ENCODE measurements around the gene CRYAA.

CRYAA gene

GRCh38 chr21:43209575-43210453, 41.0 kb downstream of the CRYAA start:
- no peaks in the 10 kb centered on the region for H3K9me3 ChIP-seq (ENCODE audit: insufficient read depth, low read depth, low read length)
- no peak overlapping the region for H3K4me3 ChIP-seq (ENCODE audit: low read length)
- H3K36me3 ChIP-seq (ENCODE audit: insufficient read depth, low read depth, low read length), result no peaks in the 10 kb centered on the region
- no peaks in the 10 kb centered on the region for H3K4me1 ChIP-seq (ENCODE audit: insufficient read depth, low read length)
- H3K9ac ChIP-seq (ENCODE audit: low read depth, low read length), result no peak overlapping the region
- no peak overlapping the region for H3K27ac ChIP-seq (ENCODE audit: low read length)
- no peaks in the 10 kb centered on the region for H3K27me3 ChIP-seq (ENCODE audit: insufficient read depth, low read length)

DNA sequence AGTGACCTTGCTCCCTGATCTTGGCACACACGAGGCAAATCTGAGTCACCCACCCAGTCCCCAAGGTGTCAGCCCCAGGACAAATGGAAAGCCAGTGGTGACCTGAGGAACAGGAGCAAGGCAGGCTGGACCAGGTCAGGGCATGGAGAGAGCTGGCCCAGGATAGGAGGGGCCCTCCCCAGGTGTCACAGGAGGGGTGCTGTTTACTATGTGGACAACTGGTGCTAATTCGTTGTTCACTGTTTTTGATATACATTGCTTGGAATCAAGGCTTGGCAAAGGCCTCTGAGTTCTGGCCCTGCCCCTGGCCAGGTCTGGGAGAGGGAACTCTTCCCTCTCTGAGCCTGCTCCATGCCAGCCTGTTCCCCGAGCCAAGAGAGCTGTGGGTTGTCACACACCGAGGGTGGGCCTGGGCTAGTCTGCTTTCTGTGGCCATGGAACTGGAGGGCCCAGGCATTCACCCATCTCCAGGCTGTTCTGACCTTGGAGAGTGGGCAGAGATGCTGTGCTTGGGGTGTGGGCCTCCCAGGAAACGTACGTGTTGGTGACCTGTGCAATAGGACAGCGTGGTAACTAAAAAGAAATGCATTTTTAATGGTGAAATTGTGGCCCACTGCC, 41.8 kb downstream of the CRYAA start:
- Histone ChIP-seq H3K4me3 (ENCODE audit: low read length) (no peak overlapping the region), H3K27me3 (ENCODE audit: insufficient read depth, low read length) (no peaks in the 10 kb centered on the region), H3K4me1 (ENCODE audit: insufficient read depth, low read length) (no peaks in the 10 kb centered on the region), H3K36me3 (ENCODE audit: insufficient read depth, low read depth, low read length) (no peaks in the 10 kb centered on the region), H3K9ac (ENCODE audit: low read depth, low read length) (no peak overlapping the region), H3K9me3 (ENCODE audit: insufficient read depth, low read depth, low read length) (no peaks in the 10 kb centered on the region), H3K27ac (ENCODE audit: low read length) (no peak overlapping the region)

DNA sequence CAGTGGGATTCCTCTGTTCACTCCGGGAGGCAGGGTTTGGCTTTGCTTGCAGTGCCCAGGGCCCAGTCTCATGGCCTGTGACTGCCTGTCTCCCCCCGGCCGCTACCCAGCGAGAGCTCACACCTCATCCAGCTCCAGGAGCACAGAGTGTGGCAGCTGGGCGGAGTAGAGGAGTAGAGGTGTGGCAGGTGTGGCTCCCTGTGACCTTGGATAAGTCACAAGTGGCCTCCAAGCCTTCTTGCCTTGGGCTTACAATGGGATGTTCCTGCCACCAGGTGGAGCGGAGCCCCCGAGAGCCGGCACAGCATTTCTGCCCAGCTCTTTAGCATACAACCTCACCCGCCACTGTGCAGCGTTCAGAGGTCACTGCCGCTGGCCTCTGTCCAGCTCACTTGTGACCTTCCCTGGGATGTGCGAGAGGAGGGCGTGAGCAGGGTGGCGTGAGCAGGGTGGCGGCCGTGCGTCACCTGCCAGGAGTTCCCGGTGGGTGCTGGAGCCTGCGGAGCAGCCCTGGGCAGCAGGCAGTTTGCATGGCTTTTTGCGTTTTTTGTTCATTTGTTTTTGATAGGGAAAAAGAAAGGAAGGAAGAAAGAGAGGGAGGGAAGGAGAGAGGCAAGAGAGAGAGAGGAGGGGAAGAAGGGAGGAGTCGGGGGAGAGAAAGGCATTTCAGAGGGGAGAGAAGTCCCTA, 42.4 kb downstream of the CRYAA start:
- Histone ChIP-seq H3K27ac (ENCODE audit: low read length) (no peak overlapping the region), H3K9ac (ENCODE audit: low read depth, low read length) (no peak overlapping the region), H3K4me3 (ENCODE audit: low read length) (no peak overlapping the region), H3K9me3 (ENCODE audit: insufficient read depth, low read depth, low read length) (no peaks in the 10 kb centered on the region), H3K36me3 (ENCODE audit: insufficient read depth, low read depth, low read length) (no peaks in the 10 kb centered on the region), H3K4me1 (ENCODE audit: insufficient read depth, low read length) (no peaks in the 10 kb centered on the region), H3K27me3 (ENCODE audit: insufficient read depth, low read length) (no peaks in the 10 kb centered on the region)

DNA sequence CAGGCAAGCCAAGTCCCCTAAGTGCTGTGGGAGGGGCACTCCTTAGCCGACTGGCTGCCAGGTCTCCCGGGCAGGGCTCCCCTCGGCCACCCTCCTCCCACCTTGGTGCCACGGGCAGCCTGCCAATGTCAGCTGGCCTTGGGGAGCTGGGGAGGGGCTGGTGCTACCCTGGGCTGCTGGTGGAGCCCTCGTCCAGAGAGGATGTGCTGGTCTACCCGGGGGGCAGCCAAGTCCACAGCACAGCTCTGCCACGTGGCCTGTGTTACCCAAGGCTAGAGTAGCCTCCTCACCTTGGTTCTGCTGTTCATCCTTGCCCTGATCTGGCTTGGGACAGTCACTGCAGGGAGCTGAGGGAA, 42.9 kb downstream of the CRYAA start:
- no peak overlapping the region for H3K9ac ChIP-seq (ENCODE audit: low read depth, low read length)
- H3K9me3 ChIP-seq (ENCODE audit: insufficient read depth, low read depth, low read length), result no peaks in the 10 kb centered on the region
- H3K4me3 ChIP-seq (ENCODE audit: low read length), result no peak overlapping the region
- no peaks in the 10 kb centered on the region for H3K36me3 ChIP-seq (ENCODE audit: insufficient read depth, low read depth, low read length)
- H3K27me3 ChIP-seq (ENCODE audit: insufficient read depth, low read length), result no peaks in the 10 kb centered on the region
- H3K4me1 ChIP-seq (ENCODE audit: insufficient read depth, low read length), result no peaks in the 10 kb centered on the region
- no peak overlapping the region for H3K27ac ChIP-seq (ENCODE audit: low read length)

All from iPS-20b (cell line).